ENCODE measurements around the gene F2RL1.
"Not testable (repeated sequence)": the region's sequence is repeated elsewhere in the genome, so short reads cannot be mapped to it uniquely, and the experiment has no call there.

The F2RL1 gene

DNA sequence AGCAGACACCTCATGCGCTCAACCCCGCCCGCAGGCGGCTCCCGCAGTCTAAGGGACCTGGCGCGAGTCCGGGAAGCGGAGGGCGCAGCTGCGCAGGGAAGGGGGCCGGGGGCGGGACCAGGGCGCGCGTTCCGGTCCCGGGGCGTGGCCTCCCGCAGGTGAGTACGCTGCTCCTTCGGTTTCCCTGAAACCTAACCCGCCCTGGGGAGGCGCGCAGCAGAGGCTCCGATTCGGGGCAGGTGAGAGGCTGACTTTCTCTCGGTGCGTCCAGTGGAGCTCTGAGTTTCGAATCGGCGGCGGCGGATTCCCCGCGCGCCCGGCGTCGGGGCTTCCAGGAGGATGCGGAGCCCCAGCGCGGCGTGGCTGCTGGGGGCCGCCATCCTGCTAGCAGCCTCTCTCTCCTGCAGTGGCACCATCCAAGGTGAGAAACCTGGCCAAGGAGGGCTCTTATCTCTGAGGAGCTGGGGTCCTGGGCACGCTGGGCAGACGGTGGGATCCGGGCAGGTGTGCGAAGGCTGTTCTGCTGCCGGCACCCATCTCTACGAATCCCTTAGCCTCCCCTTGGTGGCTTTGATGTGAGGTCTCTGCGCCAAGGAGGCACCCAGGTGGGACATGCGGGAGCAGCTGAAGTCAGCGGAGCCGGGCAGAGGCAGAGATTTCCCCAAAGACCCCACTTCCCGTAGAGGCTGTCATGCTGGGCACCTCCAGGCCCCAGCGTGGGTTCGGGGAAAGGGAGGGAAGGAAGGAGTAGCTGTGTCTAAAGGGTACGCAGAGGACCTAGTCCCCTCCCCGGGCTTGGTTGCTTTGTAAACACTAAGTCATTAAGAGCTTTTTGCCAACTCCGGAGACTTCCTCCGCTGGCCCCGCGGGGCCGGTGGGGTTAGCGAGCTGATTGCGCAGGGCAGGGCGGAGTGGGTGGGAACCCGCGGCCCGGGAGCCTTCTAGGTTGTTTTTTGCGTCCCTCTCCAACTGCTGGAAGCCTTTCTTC lies at the start of gene F2RL1:
TSS of gene F2RL1 (plus strand) at position 187 of the 988 bp plus-strand sequence. CDS start at position 340, 153 bp downstream.
- no peak for DNase-seq (ENCODE audit: low read depth)

GRCh38 chr5:76771041-76771440 lies 47.8 kb upstream of the F2RL1 start:
- DNase-seq (ENCODE audit: low read depth), result not testable (repeated sequence)

DNA sequence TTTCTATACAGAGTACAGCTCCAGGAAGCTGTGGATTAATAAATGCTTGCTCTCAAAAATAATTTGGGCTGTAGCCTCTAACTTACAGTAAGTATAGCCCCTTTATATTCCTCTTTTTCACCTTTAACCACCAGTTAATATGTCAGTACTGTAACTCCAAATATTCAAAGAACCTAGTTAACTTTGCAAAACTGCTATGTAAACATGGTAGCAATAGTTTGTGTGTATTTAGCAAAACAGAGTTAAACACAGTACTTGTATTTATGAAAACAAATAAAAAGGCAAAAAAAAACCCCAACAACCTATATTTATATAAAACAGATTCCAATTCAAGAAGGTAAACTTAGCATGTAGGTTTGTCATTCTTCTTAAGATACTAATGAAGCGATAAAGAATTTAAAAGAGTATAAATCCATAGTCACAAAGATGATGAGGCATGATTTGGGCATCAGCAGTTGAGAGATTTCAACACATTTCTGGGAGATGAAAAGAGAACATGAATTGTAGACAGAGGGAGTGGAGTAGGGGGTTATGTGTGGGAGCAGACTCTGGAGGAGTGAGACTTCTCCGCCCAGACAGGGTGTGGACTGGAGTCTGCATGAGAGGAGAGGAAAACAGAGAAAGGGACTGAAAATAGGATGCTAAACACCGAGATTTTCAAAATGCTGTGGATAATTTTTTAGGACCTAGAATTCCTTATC lies 47.0 kb upstream of the F2RL1 start:
- DNase-seq (ENCODE audit: low read depth), result peak; percentile 76

GRCh38 chr5:76775921-76776320 lies 42.9 kb upstream of the F2RL1 start:
- no peak for DNase-seq (ENCODE audit: low read depth)

DNA sequence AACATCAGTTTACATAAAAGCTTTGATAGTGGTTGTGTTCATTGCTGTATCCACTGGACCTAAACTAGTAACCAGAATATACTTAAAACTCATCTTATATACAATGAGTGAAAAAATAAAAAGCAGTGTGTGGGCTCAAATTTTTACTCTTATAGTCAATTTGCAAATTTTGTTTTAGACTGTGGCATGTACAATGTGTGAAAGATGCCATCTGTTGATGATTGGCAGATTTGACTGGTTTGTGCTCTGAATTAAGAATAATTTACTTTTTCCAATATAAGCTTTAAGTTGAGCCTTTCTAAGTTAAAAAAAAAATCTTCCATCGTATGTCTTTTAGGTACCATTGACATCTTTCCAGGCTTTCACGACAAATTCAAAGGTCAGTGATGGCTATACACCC lies 42.4 kb upstream of the F2RL1 start:
- no peak for DNase-seq (ENCODE audit: low read depth)

DNA sequence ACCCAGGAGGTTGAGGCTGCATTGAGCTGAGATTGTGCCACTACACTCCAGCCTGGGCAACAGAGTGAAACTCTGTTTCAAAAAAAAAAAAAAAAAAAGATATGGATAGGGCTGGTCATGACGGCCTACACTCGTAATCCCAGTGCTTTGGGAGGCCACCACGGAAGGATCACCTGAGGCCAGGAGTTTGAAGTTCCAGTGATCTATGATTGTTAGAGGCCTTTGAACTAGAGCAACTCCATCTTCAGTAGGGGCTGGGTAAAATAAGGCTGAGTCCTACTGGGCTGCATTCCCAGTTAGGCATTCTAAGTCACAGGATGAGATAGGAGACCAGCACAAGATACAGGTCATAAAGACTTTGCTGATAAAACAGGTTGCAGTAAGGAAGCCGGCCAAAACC lies 38.2 kb upstream of the F2RL1 start:
- not testable (repeated sequence) for DNase-seq (ENCODE audit: low read depth)

GRCh38 chr5:76781775-76782174 lies 37.1 kb upstream of the F2RL1 start:
- DNase-seq (ENCODE audit: low read depth), result no peak

- DNase-seq (ENCODE audit: low read depth), result no peak
Observed at GRCh38 chr5:76782444-76782843, 36.4 kb upstream of the F2RL1 start.

DNA sequence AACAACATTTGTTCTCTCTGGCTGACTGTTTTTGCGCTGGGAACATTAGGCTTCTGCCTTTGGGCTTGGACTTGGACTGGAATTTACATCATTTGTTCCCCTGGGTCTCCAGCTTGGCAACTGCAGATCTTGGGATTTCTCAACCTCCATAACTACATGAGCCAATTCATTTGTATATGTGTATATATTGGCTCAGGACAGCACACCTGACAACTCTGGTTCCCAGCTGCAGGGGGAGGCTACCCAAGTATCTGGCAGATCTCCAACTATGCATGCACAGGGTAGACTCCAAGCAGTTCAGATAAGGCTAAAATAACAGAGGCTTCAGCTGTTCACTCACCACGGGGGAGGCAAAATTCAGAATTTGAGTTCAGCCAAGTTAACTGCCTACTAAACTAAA lies 31.6 kb upstream of the F2RL1 start:
- peak; percentile 88 for DNase-seq (ENCODE audit: low read depth)

- DNase-seq (ENCODE audit: low read depth), result no peak
Observed at GRCh38 chr5:76788362-76788761, 30.5 kb upstream of the F2RL1 start.

GRCh38 chr5:76789275-76789674 lies 29.6 kb upstream of the F2RL1 start:
- not testable (repeated sequence) for DNase-seq (ENCODE audit: low read depth)

- peak; percentile 83 for DNase-seq (ENCODE audit: low read depth)
Observed at GRCh38 chr5:76789991-76790581, 28.7 kb upstream of the F2RL1 start.

GRCh38 chr5:76790632-76791290 lies 28.1 kb upstream of the F2RL1 start:
- DNase-seq (ENCODE audit: low read depth), result peak; percentile 97

DNA sequence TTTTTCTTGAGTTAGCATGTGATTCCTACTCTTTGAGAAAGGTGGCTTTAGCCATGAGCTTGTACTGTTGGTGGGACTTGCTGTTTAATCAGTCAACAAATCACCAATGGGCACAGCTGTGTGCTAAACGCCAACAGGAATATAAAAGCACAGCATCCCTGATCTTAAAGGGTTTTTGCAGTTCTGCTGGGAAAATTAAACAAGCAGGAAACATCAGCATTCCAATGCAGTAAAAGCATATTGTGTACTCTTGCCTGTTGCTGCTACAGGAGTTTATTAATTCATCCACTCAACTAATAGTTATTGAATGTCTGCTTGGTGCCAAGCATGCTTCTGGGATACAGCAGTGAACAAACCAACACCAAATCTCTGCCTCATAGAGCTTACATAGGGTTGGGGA lies 27.4 kb upstream of the F2RL1 start:
- no peak for DNase-seq (ENCODE audit: low read depth)

- peak; percentile 70 for DNase-seq (ENCODE audit: low read depth)
Observed at GRCh38 chr5:76794871-76795270, 24.0 kb upstream of the F2RL1 start.

- no peak for DNase-seq (ENCODE audit: low read depth)
Observed at GRCh38 chr5:76799588-76799987, 19.2 kb upstream of the F2RL1 start.

- no peak for DNase-seq (ENCODE audit: low read depth)
Observed at GRCh38 chr5:76800579-76800978, 18.3 kb upstream of the F2RL1 start.

DNA sequence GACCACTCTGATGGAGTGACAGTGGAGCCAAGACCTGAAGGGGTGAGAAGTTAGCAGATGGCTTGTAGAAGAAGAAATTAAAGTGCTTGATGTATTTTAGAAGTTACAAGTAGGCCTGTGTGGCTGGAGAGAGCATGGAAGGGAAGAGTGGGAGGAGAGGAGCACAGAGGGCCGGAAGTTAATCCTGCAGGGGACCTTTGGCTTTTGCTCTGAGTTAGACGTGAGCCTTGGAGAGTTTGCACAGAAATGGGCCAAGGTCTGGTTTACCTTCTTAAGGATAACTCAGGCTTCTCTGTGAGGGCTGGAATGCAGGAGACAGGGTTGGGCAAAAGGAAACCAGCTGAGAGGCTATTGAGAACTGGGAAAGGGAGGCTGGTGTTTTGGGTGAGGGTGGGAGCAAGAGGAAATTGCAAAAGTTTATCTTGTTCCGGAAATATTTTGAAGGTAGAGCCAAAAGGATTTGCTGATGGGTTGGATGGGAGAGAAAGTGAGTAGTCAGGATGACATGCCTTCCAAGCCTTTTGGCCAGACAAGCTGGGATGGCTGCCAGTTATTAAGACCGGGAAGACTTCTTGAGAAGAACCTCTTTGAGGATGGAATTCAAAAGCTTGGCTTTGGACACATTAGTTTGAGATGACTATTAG lies 17.5 kb upstream of the F2RL1 start:
- DNase-seq (ENCODE audit: low read depth), result peak; percentile 95

GRCh38 chr5:76801803-76802195 lies 17.0 kb upstream of the F2RL1 start:
- no peak for DNase-seq (ENCODE audit: low read depth)

GRCh38 chr5:76804266-76804665 lies 14.6 kb upstream of the F2RL1 start:
- DNase-seq (ENCODE audit: low read depth), result peak; percentile 48

- DNase-seq (ENCODE audit: low read depth), result peak; percentile 100
Observed at GRCh38 chr5:76805821-76806505, 12.9 kb upstream of the F2RL1 start.

All from amniotic epithelial cell (primary cell).